Tibial nerve (tissue), 4 donors: ENCODE measurements around the gene ISOC2. TPM values are rescaled to one million over a fixed set of nuclear protein-coding genes. Genes with fewer than 3 reads are reported as not detected.

Experiments used
- DNase-seq, 2 donors: peaks; one replicate each; pipeline ENCODE4 v3.0.0-alpha.2; 2019; ENCODE audit warnings: low spot score in 2 of 2
- H3K27ac ChIP-seq, 4 donors: fragments of 200-600 bp; sonication (generic) in 3 of 4; one replicate each; pipeline ENCODE4 v1.5.1; 2017 to 2019; ENCODE audit warnings: mild to moderate bottlenecking in 1 of 4
- H3K27me3 ChIP-seq, 2 donors: fragments of 200-600 bp; sonication (generic) in 1 of 2; one replicate each; pipeline versions ENCODE4 v1.5.1 to v1.6.0; 2017 to 2019
- H3K36me3 ChIP-seq, 3 donors: fragments of 200-600 bp; sonication (generic); one replicate each; pipeline ENCODE4 v1.5.1; 2018 to 2019
- H3K4me1 ChIP-seq, 4 donors: fragments of 200-600 bp; sonication (generic) in 3 of 4; one replicate each; pipeline ENCODE4 v1.5.1; 2017 to 2019
- H3K4me3 ChIP-seq, 4 donors: fragments of 200-600 bp; sonication (generic) in 3 of 4; one replicate each; pipeline ENCODE4 v1.5.1; 2017 to 2019; ENCODE audit warnings: mild to moderate bottlenecking in 1 of 4, moderate library complexity in 1 of 4
- H3K9me3 ChIP-seq, 4 donors: fragments of 200-600 bp; sonication (generic) in 3 of 4; one replicate each; pipeline ENCODE4 v1.5.1; 2017 to 2019
- CTCF ChIP-seq, 5 experiments: fragments of 200-600 bp in 3 of 5; fragments of 450-650 bp in 2 of 5; sonication (generic) in 3 of 5; IDR thresholded peaks; one replicate each; pipeline ENCODE4 v1.5.1; 2016 to 2019; ENCODE audit warnings: antibody characterized with exemption in 5 of 5, mild to moderate bottlenecking in 3 of 5, moderate library complexity in 2 of 5
- EP300 ChIP-seq, 2 donors: sonication (generic); formaldehyde crosslinking; IDR thresholded peaks; one replicate each; pipeline ENCODE4 v1.6.1; 2017; ENCODE audit warnings: antibody characterized with exemption in 2 of 2, mild to moderate bottlenecking in 1 of 2
- POLR2A ChIP-seq, 2 donors: fragments of 450-650 bp; IDR thresholded peaks; one replicate each; pipeline ENCODE4 v1.6.1; 2017; ENCODE audit warnings: antibody characterized with exemption in 2 of 2, mild to moderate bottlenecking in 2 of 2, moderate library complexity in 2 of 2
- WGBS, 2 donors: methylation state at CpG; one replicate each; pipeline ENCODE4 v1.1.5; 2018; 5-methylcytosine and 5-hydroxymethylcytosine counted together
- total RNA-seq, 4 donors: library from RNA; depleted of rRNA; stranded (reverse); fragments of >200 nt; gene quantifications; one replicate each; pipeline ENCODE4 v1.1.0, GENCODE V29; 2016

The ISOC2 gene
- total RNA-seq, 4 donors from 2014 or later, result 38.0 to 80.4 (median 65.9) TPM

DNA sequence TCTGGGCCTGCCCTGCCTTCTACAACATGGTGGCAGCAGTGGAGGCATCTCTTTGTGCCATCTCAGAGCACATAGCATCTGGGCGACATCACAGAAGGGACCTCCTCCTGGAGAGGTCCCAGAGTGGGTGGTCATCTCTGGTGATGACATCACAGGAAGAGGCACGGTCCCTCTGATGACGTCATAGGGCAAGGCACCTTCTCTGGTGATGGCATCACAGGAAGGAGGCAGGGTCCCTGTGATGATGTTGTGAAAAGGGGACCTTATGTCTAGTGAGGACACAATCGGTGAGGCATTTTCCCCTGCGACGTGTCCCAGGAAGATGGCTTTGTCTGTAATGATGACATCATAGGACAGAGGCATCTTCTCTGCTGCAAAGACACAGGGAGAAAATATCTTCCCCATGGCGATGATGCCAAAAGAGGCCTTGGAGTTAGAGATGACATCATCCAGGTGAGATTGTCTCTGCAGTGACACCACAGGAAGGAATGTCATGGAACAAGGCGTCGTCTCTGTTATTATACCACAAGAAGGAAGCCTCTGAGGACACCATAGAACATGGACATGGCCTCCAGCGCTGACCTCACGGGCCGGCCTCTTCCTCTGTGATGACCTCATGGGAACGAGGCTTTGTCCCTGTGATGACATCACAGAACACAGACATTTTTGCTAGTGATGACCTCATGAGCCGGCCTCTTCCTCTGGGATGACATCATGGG, 29.0 kb downstream of the ISOC2 start:
- Histone ChIP-seq H3K27me3 (peaks cover 0 to 63% of the 10 kb centered on the region in 2 donors), H3K27ac (no peak overlapping the region), H3K4me3 (no peak overlapping the region), H3K4me1 (peaks cover 0 to 27% (median 2%) of the 10 kb centered on the region in 4 donors), H3K9me3 (no peaks in the 10 kb centered on the region), H3K36me3 (peaks cover 0 to 27% (median 0%) of the 10 kb centered on the region in 3 donors)
- no peak for TF ChIP-seq CTCF (IDR thresholded peaks at IDR 0.05)
- TF ChIP-seq POLR2A (IDR thresholded peaks at IDR 0.05), result no peak
- TF ChIP-seq EP300 (IDR thresholded peaks at IDR 0.05), result no peak
- DNase-seq, result no peak
- WGBS, 2 donors, result 85% methylated on average over 14 of the region's 14 CpGs

DNA sequence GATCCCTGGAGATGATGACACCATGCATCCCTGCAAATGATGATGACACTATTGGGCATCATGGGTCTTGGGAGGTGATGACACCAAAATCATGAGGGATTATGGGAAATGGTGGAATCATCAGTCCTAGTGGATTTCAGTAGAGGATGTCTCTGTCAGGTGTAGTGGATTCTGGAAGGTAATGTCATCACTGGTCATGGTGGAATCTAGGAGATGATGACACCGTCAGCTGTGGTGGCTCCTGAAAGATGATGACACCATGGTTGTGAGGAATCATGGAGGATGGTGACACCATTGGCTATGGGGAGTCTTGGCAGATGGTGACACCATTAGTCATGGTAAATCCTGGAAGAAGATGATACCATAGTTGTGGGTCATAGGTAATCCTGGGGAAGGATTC, 30.3 kb downstream of the ISOC2 start:
- Histone ChIP-seq H3K4me1 (peaks cover 0 to 33% (median 7%) of the 10 kb centered on the region in 4 donors), H3K27me3 (peaks cover 0 to 61% of the 10 kb centered on the region in 2 donors), H3K36me3 (peaks cover 0 to 27% (median 0%) of the 10 kb centered on the region in 3 donors), H3K27ac (no peak overlapping the region), H3K4me3 (no peak overlapping the region), H3K9me3 (no peaks in the 10 kb centered on the region)
- WGBS, 2 donors, result 91 to 92% methylated on average over 1 of the region's 1 CpG
- DNase-seq, result no peak
- TF ChIP-seq CTCF (IDR thresholded peaks at IDR 0.05), result no peak
- TF ChIP-seq POLR2A (IDR thresholded peaks at IDR 0.05), result no peak
- no peak for TF ChIP-seq EP300 (IDR thresholded peaks at IDR 0.05)

GRCh38 chr19:55426042-55426441, 35.4 kb downstream of the ISOC2 start:
- Histone ChIP-seq H3K9me3 (no peaks in the 10 kb centered on the region), H3K27ac (peak overlapping the region; percentile 69 to 92 (median 82)), H3K36me3 (peaks cover 0 to 11% (median 0%) of the 10 kb centered on the region in 3 donors), H3K27me3 (peaks cover 0 to 49% of the 10 kb centered on the region in 2 donors), H3K4me3 (peak overlapping the region in 1 of 4 donors; percentile 25), H3K4me1 (peaks cover 0 to 39% (median 11%) of the 10 kb centered on the region in 4 donors)
- TF ChIP-seq POLR2A (IDR thresholded peaks at IDR 0.05), result no peak
- TF ChIP-seq EP300 (IDR thresholded peaks at IDR 0.05), result peak; percentile 80 to 85
- TF ChIP-seq CTCF (IDR thresholded peaks at IDR 0.05), result peak in 1 of 5 experiments; percentile 10
- no peak for DNase-seq
- 26 to 41% methylated on average over 2 of the region's 2 CpGs for WGBS, 2 donors

GRCh38 chr19:55424518-55424917, 36.9 kb downstream of the ISOC2 start:
- Histone ChIP-seq H3K27me3 (peaks cover 0 to 36% of the 10 kb centered on the region in 2 donors), H3K9me3 (no peaks in the 10 kb centered on the region), H3K27ac (peak overlapping the region; percentile 57 to 88 (median 70)), H3K36me3 (no peaks in the 10 kb centered on the region), H3K4me3 (no peak overlapping the region), H3K4me1 (peaks cover 0 to 39% (median 11%) of the 10 kb centered on the region in 4 donors)
- DNase-seq, result no peak
- WGBS, 2 donors, result 57 to 67% methylated on average over 3 of the region's 3 CpGs
- TF ChIP-seq POLR2A (IDR thresholded peaks at IDR 0.05), result no peak
- TF ChIP-seq CTCF (IDR thresholded peaks at IDR 0.05), result no peak
- no peak for TF ChIP-seq EP300 (IDR thresholded peaks at IDR 0.05)
